ENCODE results near the gene KDM1A.

DNA sequence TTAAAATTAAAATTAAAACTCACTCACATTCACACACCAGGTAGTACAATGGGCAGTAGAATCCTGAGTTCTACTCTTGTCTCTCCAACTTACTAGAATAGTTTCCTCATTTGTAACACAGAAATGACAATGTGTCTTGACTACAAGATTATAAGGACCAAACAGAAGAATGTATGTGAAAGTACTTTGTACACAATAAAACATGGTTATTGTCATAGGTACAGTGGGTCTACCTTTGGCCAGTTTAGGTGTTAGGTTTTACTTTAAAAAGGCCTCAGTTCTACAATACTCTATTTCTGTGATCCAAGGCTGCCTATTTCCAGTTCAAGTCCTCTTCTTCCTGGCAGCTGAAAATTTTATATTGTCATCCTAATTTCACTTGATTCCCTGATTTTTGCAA is 99.1 kb downstream of the KDM1A start:
- TF ChIP-seq, protein P1, sequence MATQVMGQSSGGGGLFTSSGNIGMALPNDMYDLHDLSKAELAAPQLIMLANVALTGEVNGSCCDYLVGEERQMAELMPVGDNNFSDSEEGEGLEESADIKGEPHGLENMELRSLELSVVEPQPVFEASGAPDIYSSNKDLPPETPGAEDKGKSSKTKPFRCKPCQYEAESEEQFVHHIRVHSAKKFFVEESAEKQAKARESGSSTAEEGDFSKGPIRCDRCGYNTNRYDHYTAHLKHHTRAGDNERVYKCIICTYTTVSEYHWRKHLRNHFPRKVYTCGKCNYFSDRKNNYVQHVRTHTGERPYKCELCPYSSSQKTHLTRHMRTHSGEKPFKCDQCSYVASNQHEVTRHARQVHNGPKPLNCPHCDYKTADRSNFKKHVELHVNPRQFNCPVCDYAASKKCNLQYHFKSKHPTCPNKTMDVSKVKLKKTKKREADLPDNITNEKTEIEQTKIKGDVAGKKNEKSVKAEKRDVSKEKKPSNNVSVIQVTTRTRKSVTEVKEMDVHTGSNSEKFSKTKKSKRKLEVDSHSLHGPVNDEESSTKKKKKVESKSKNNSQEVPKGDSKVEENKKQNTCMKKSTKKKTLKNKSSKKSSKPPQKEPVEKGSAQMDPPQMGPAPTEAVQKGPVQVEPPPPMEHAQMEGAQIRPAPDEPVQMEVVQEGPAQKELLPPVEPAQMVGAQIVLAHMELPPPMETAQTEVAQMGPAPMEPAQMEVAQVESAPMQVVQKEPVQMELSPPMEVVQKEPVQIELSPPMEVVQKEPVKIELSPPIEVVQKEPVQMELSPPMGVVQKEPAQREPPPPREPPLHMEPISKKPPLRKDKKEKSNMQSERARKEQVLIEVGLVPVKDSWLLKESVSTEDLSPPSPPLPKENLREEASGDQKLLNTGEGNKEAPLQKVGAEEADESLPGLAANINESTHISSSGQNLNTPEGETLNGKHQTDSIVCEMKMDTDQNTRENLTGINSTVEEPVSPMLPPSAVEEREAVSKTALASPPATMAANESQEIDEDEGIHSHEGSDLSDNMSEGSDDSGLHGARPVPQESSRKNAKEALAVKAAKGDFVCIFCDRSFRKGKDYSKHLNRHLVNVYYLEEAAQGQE (IDR thresholded peaks at IDR 0.05), result no peak
- TF ChIP-seq, protein P2, sequence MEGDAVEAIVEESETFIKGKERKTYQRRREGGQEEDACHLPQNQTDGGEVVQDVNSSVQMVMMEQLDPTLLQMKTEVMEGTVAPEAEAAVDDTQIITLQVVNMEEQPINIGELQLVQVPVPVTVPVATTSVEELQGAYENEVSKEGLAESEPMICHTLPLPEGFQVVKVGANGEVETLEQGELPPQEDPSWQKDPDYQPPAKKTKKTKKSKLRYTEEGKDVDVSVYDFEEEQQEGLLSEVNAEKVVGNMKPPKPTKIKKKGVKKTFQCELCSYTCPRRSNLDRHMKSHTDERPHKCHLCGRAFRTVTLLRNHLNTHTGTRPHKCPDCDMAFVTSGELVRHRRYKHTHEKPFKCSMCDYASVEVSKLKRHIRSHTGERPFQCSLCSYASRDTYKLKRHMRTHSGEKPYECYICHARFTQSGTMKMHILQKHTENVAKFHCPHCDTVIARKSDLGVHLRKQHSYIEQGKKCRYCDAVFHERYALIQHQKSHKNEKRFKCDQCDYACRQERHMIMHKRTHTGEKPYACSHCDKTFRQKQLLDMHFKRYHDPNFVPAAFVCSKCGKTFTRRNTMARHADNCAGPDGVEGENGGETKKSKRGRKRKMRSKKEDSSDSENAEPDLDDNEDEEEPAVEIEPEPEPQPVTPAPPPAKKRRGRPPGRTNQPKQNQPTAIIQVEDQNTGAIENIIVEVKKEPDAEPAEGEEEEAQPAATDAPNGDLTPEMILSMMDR (IDR thresholded peaks at IDR 0.05; ENCODE audit: low read depth, low read length, missing input control), result no peak
- TF ChIP-seq, protein P3, sequence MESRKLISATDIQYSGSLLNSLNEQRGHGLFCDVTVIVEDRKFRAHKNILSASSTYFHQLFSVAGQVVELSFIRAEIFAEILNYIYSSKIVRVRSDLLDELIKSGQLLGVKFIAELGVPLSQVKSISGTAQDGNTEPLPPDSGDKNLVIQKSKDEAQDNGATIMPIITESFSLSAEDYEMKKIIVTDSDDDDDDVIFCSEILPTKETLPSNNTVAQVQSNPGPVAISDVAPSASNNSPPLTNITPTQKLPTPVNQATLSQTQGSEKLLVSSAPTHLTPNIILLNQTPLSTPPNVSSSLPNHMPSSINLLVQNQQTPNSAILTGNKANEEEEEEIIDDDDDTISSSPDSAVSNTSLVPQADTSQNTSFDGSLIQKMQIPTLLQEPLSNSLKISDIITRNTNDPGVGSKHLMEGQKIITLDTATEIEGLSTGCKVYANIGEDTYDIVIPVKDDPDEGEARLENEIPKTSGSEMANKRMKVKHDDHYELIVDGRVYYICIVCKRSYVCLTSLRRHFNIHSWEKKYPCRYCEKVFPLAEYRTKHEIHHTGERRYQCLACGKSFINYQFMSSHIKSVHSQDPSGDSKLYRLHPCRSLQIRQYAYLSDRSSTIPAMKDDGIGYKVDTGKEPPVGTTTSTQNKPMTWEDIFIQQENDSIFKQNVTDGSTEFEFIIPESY (IDR thresholded peaks at IDR 0.05), result no peak
- TF ChIP-seq FOXA1 (IDR thresholded peaks at IDR 0.05), result no peak
